Parathyroid adenoma (tissue), 2 donors: ENCODE data around the gene CNTN5.

Source experiments
- H2AFZ ChIP-seq: fragments of 300-600 bp; sonication (generic); one replicate; pipeline ENCODE4 v1.7.0; 2017; ENCODE audit warnings: antibody characterized with exemption, mild to moderate bottlenecking
- H3K27ac ChIP-seq: fragments of 300-600 bp; sonication (generic); one replicate; pipeline ENCODE4 v1.7.0; 2017
- H3K27me3 ChIP-seq: fragments of 300-600 bp; sonication (generic); one replicate; pipeline ENCODE4 v1.7.0; 2017; ENCODE audit warnings: low read length; ENCODE audit not compliant: control insufficient read depth, insufficient read depth
- H3K36me3 ChIP-seq: fragments of 300-600 bp; sonication (generic); one replicate; pipeline ENCODE4 v1.7.0; 2017; ENCODE audit warnings: low read length; ENCODE audit not compliant: control insufficient read depth, insufficient read depth
- H3K4me1 ChIP-seq: fragments of 300-600 bp; sonication (generic); one replicate; pipeline ENCODE4 v1.7.0; 2017; ENCODE audit warnings: control low read depth
- H3K4me2 ChIP-seq: fragments of 300-600 bp; sonication (generic); one replicate; pipeline ENCODE4 v1.7.0; 2017; ENCODE audit warnings: low read length
- H3K4me3 ChIP-seq: fragments of 300-600 bp; sonication (generic); one replicate; pipeline ENCODE4 v1.7.0; 2017; ENCODE audit warnings: low read depth, low read length
- H3K79me2 ChIP-seq: fragments of 300-600 bp; sonication (generic); one replicate; pipeline ENCODE4 v1.7.0; 2017; ENCODE audit warnings: control low read depth
- H3K9ac ChIP-seq: fragments of 300-600 bp; sonication (generic); one replicate; pipeline ENCODE4 v1.7.0; 2017; ENCODE audit warnings: mild to moderate bottlenecking
- H3K9me3 ChIP-seq: fragments of 300-600 bp; sonication (generic); one replicate; pipeline ENCODE4 v1.7.0; 2017; ENCODE audit warnings: low read length; ENCODE audit not compliant: control insufficient read depth
- TF ChIP-seq, protein P1 (sequence below): fragments of 300-600 bp; sonication (generic); IDR thresholded peaks from one replicate; pipeline ENCODE4 v1.7.0; 2017; ENCODE audit warnings: antibody characterized with exemption, mild to moderate bottlenecking
- donor health status: primary hyperparathyroidism.

Gene CNTN5

DNA sequence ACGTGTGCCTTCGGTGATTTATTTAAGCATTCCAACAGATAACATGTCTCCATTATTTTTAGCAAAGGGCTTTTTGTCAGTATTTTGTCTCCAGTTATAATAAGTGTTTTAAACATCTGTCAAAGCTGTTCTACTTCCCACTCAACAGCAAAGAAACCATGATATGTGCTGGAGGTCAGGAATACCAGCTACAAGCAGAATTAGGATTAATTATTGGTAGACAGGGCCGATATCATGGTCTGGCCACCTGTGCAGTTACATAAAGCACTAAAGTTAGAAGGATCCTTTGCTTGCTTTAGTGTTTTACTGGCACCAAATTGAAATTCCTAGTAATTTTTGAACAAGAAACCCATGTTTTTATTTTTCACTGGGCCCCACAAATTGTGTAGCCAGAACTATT is 1075.1 kb downstream of the CNTN5 start:
- Histone ChIP-seq H3K4me3 (no peak overlapping the region), H2AFZ (no peak overlapping the region), H3K9me3 (no peaks in the 10 kb centered on the region), H3K36me3 (no peaks in the 10 kb centered on the region), H3K27ac (no peak overlapping the region), H3K27me3 (no peaks in the 10 kb centered on the region), H3K79me2 (no peaks in the 10 kb centered on the region), H3K9ac (no peak overlapping the region), H3K4me2 (no peak overlapping the region), H3K4me1 (no peaks in the 10 kb centered on the region)
- TF ChIP-seq, protein P1, sequence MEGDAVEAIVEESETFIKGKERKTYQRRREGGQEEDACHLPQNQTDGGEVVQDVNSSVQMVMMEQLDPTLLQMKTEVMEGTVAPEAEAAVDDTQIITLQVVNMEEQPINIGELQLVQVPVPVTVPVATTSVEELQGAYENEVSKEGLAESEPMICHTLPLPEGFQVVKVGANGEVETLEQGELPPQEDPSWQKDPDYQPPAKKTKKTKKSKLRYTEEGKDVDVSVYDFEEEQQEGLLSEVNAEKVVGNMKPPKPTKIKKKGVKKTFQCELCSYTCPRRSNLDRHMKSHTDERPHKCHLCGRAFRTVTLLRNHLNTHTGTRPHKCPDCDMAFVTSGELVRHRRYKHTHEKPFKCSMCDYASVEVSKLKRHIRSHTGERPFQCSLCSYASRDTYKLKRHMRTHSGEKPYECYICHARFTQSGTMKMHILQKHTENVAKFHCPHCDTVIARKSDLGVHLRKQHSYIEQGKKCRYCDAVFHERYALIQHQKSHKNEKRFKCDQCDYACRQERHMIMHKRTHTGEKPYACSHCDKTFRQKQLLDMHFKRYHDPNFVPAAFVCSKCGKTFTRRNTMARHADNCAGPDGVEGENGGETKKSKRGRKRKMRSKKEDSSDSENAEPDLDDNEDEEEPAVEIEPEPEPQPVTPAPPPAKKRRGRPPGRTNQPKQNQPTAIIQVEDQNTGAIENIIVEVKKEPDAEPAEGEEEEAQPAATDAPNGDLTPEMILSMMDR: no peak

DNA sequence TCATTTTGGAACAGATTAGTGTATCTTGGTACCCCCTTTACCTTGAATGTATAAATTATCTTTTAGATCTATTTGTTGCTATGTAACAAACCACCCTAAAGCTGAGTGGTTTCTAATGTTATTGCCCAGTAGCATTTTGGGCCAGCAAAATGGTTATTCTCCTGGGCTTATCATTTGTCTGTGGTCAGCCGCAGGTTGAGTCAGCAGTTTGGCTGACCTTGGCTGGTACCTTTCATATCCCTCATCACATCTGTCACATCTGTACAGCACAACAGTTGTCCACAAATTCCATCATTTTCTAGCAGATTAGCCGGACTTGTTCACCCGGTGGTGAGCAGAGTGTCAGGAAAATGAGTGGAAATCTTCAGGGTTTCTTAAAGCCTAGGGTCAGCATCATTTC is 1077.8 kb downstream of the CNTN5 start:
- H3K4me2 ChIP-seq: no peak overlapping the region
- TF ChIP-seq, protein P1: no peak

DNA sequence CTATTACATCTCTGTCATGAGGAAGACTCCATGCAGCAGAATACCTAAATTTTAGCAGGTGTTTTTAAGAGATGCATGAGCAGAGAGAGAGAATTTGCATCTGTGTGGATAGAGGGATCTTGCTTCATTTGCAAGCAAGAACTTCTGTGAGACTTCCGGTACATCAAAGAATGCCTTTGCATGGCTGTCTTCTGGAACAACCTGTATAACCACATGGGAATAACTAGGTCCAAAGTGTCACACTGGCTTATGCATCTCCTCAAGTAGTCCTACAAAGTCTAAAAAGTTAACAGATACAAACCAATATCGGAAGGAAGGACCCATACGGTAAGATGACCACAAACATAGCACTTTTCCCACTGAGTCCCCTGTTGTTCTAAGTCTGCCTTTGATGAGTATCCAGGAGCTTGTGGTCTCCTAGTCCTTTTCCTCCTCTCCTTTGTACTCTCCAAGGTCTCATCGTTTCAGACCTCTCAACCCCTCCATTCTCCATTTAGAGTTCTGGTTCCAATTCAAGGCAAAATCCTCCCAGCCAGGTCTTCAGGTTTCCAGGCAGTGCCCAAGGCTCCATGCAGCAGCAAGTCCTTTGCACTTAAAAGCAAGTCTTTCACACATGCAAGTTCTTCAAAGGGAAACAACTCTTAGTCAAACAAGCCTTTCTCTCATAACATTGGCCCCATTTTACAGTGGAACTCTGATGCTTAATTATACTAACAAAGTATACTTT is 1084.7 kb downstream of the CNTN5 start:
- no peaks in the 10 kb centered on the region for H3K4me1 ChIP-seq
- no peak overlapping the region for H3K27ac ChIP-seq
- H3K27me3 ChIP-seq: no peaks in the 10 kb centered on the region
- H2AFZ ChIP-seq: no peak overlapping the region
- H3K36me3 ChIP-seq: no peaks in the 10 kb centered on the region
- no peaks in the 10 kb centered on the region for H3K79me2 ChIP-seq
- TF ChIP-seq, protein P1: no peak
- H3K9ac ChIP-seq: no peak overlapping the region
- H3K4me3 ChIP-seq: no peak overlapping the region
- H3K9me3 ChIP-seq: no peaks in the 10 kb centered on the region
- H3K4me2 ChIP-seq: no peak overlapping the region

More for the DNA sequence above, 1077.8 kb downstream of the CNTN5 start:
- Histone ChIP-seq H2AFZ (no peak overlapping the region), H3K79me2 (no peaks in the 10 kb centered on the region), H3K27me3 (no peaks in the 10 kb centered on the region), H3K9ac (no peak overlapping the region), H3K36me3 (no peaks in the 10 kb centered on the region), H3K9me3 (no peaks in the 10 kb centered on the region), H3K27ac (no peak overlapping the region), H3K4me3 (no peak overlapping the region), H3K4me1 (no peaks in the 10 kb centered on the region)

DNA sequence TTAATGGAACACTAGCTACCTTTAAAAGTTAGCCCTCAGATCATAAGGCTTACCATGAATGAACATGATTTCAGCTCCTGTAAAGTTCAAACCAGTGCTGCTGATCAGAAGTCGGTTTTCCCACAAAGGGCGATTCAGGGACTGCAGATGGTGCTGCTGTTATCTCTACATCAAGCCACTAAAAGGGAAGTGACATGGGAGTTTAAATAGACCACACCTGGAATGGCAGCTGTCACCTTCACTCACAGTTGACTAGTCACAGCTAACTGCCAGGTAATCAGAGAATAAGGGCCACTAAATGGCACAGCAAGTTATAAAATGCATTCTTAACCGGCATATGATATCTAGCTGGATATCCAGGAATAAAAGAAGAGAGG is 1085.2 kb downstream of the CNTN5 start:
- H3K27ac ChIP-seq: no peak overlapping the region
- TF ChIP-seq, protein P1: no peak
- no peak overlapping the region for H3K9ac ChIP-seq
- no peak overlapping the region for H3K4me2 ChIP-seq
- H3K27me3 ChIP-seq: no peaks in the 10 kb centered on the region
- no peaks in the 10 kb centered on the region for H3K4me1 ChIP-seq
- no peaks in the 10 kb centered on the region for H3K36me3 ChIP-seq
- no peak overlapping the region for H3K4me3 ChIP-seq
- H3K9me3 ChIP-seq: no peaks in the 10 kb centered on the region
- H3K79me2 ChIP-seq: no peaks in the 10 kb centered on the region
- H2AFZ ChIP-seq: no peak overlapping the region

GRCh38 chr11:100119176-100119575 is 1098.4 kb downstream of the CNTN5 start:
- Histone ChIP-seq H3K27me3 (no peaks in the 10 kb centered on the region), H2AFZ (no peak overlapping the region), H3K27ac (no peak overlapping the region), H3K36me3 (no peaks in the 10 kb centered on the region), H3K4me2 (no peak overlapping the region), H3K79me2 (no peaks in the 10 kb centered on the region), H3K9ac (no peak overlapping the region), H3K9me3 (no peaks in the 10 kb centered on the region), H3K4me3 (no peak overlapping the region), H3K4me1 (no peaks in the 10 kb centered on the region)
- TF ChIP-seq, protein P1: no peak
